Esophagus squamous epithelium (tissue), 5 donors: Measurements from ENCODE around the gene GSG1L. TPM values are rescaled to one million over a fixed set of nuclear protein-coding genes. Genes with fewer than 3 reads are reported as not detected.

Experiments
- DNase-seq: peaks from one replicate; lab custom pipeline; 2025; lab: John Stamatoyannopoulos, UW
- H3K27ac ChIP-seq, 4 donors: fragments of 200-600 bp; sonication (generic); one replicate each; pipeline ENCODE4 v1.5.1; 2016 to 2019; ENCODE audit warnings: mild to moderate bottlenecking in 1 of 4
- H3K27me3 ChIP-seq, 4 donors: fragments of 200-600 bp; sonication (generic); 1 replicate in 3 of 4; 2 replicates in 1 of 4; pipeline versions ENCODE4 v1.5.1 to v1.6.0; 2017 to 2021; ENCODE audit warnings: antibody characterized with exemption in 1 of 4
- H3K36me3 ChIP-seq, 3 donors: fragments of 200-600 bp; sonication (generic); one replicate each; pipeline ENCODE4 v1.5.1; 2016 to 2019
- H3K4me1 ChIP-seq, 3 donors: fragments of 200-600 bp; sonication (generic); one replicate each; pipeline ENCODE4 v1.5.1; 2017 to 2019
- H3K4me3 ChIP-seq, 4 donors: fragments of 200-600 bp; sonication (generic); 1 replicate in 3 of 4; 2 replicates in 1 of 4; pipeline ENCODE4 v1.5.1; 2016 to 2019; ENCODE audit warnings: mild to moderate bottlenecking in 2 of 4, moderate library complexity in 1 of 4
- H3K9me3 ChIP-seq, 3 donors: fragments of 200-600 bp; sonication (generic); one replicate each; pipeline ENCODE4 v1.5.1; 2016 to 2019
- CTCF ChIP-seq, 6 experiments: fragments of 450-650 bp in 4 of 6; fragments of 200-600 bp in 2 of 6; sonication (generic) in 2 of 6; IDR thresholded peaks; one replicate each; pipeline ENCODE4 v1.5.1; 2016 to 2019; ENCODE audit warnings: antibody characterized with exemption in 6 of 6, mild to moderate bottlenecking in 4 of 6, moderate library complexity in 4 of 6
- POLR2A ChIP-seq, 4 donors: fragments of 450-650 bp; IDR thresholded peaks; one replicate each; pipeline ENCODE4 v1.6.1; 2017; ENCODE audit warnings: antibody characterized with exemption in 4 of 4, mild to moderate bottlenecking in 4 of 4, moderate library complexity in 3 of 4
- WGBS, 2 donors: methylation state at CpG; one replicate each; pipeline ENCODE4 v1.1.5; 2018; 5-methylcytosine and 5-hydroxymethylcytosine counted together
- intact Hi-C: fragments of 100-400 bp; cut with DNase I; formaldehyde crosslinking; loops from one replicate; pipeline ENCODE4 v1.15.0; 2022
- total RNA-seq, 4 donors: library from RNA; depleted of rRNA; stranded (reverse); fragments of >200 nt; gene quantifications; one replicate each; pipeline ENCODE4 v1.1.0, GENCODE V29; 2016
- donor health status: DM: yes; HTN: yes; CAD: no.

GSG1L gene
- total RNA-seq, 4 donors from 2014 or later, result under 0.01 to 0.21 TPM; not detected in 2

GRCh38 chr16:28057949-28058348 is 5.6 kb downstream of the GSG1L start:
- H3K4me1 ChIP-seq, result peaks cover 0 to 8% (median 3%) of the 10 kb centered on the region in 3 donors
- H3K27ac ChIP-seq, result no peak overlapping the region
- no peak for DNase-seq
- H3K27me3 ChIP-seq, result peaks cover 4 to 82% (median 8%) of the 10 kb centered on the region in 4 donors
- H3K9me3 ChIP-seq, result no peaks in the 10 kb centered on the region
- intact Hi-C loops, result no loop called here
- TF ChIP-seq CTCF (IDR thresholded peaks at IDR 0.05), result no peak
- no peak for TF ChIP-seq POLR2A (IDR thresholded peaks at IDR 0.05)
- WGBS, 2 donors, result 71 to 72% methylated on average over 4 to 6 of the region's 8 CpGs
- no peaks in the 10 kb centered on the region for H3K36me3 ChIP-seq
- no peak overlapping the region for H3K4me3 ChIP-seq

GRCh38 chr16:28053461-28053860 is 10.1 kb downstream of the GSG1L start:
- Histone ChIP-seq H3K27me3 (peaks cover 0 to 56% (median 0%) of the 10 kb centered on the region in 4 donors), H3K4me1 (no peaks in the 10 kb centered on the region), H3K4me3 (no peak overlapping the region), H3K36me3 (no peaks in the 10 kb centered on the region), H3K9me3 (peaks cover 0 to 3% (median 0%) of the 10 kb centered on the region in 3 donors), H3K27ac (no peak overlapping the region)
- WGBS, 2 donors, result 27 to 30% methylated on average over 15 of the region's 15 CpGs
- intact Hi-C loops, result no loop called here
- DNase-seq, result no peak
- TF ChIP-seq CTCF (IDR thresholded peaks at IDR 0.05) (no peak), POLR2A (IDR thresholded peaks at IDR 0.05) (no peak)

- Histone ChIP-seq H3K9me3 (peaks cover 0 to 5% (median 0%) of the 10 kb centered on the region in 3 donors), H3K27ac (no peak overlapping the region), H3K4me3 (no peak overlapping the region), H3K36me3 (no peaks in the 10 kb centered on the region), H3K27me3 (peaks cover 0 to 49% (median 0%) of the 10 kb centered on the region in 4 donors), H3K4me1 (no peaks in the 10 kb centered on the region)
- no peak for DNase-seq
- 62 to 86% methylated on average over 4 of the region's 8 CpGs for WGBS, 2 donors
- TF ChIP-seq CTCF (IDR thresholded peaks at IDR 0.05) (no peak), POLR2A (IDR thresholded peaks at IDR 0.05) (no peak)
- intact Hi-C loops, result no loop called here
Measured at GRCh38 chr16:28052274-28053128, 11.0 kb downstream of the GSG1L start.

DNA sequence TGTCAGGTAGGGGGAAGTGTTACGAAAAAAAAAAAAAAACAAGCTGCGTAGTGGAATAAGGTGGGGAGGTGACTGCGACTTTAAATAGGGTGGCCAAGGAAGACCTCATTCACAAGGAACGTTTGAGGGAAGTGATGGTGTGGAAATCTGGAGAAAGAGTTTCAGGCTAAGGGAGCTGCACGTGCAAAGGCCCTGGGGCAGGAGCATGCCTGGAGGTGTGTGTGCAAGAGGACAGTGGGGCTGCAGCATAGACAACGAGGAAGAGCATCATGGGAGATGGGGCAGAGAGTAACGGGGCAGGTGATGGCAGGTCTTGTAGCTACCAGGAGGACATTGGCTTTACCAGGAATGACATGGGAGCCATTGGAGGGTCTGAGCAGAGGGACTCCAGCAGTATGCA is 12.0 kb downstream of the GSG1L start:
- no peak overlapping the region for H3K27ac ChIP-seq
- DNase-seq, result no peak
- H3K4me1 ChIP-seq, result no peaks in the 10 kb centered on the region
- intact Hi-C loops, result no loop called here
- 70 to 71% methylated on average over 7 of the region's 7 CpGs for WGBS, 2 donors
- H3K27me3 ChIP-seq, result peaks cover 0 to 40% (median 0%) of the 10 kb centered on the region in 4 donors
- H3K9me3 ChIP-seq, result peaks cover 0 to 5% (median 0%) of the 10 kb centered on the region in 3 donors
- no peak overlapping the region for H3K4me3 ChIP-seq
- no peaks in the 10 kb centered on the region for H3K36me3 ChIP-seq
- TF ChIP-seq CTCF (IDR thresholded peaks at IDR 0.05), result no peak
- TF ChIP-seq POLR2A (IDR thresholded peaks at IDR 0.05), result no peak

GRCh38 chr16:28042811-28043210 is 20.7 kb downstream of the GSG1L start:
- H3K36me3 ChIP-seq, result no peaks in the 10 kb centered on the region
- DNase-seq, result no peak
- H3K9me3 ChIP-seq, result no peaks in the 10 kb centered on the region
- intact Hi-C loops, result no loop called here
- WGBS, 2 donors, result 47 to 49% methylated on average over 8 of the region's 8 CpGs
- peaks cover 0 to 5% (median 0%) of the 10 kb centered on the region in 4 donors for H3K27me3 ChIP-seq
- no peaks in the 10 kb centered on the region for H3K4me1 ChIP-seq
- H3K27ac ChIP-seq, result peak overlapping the region in 1 of 4 donors; percentile 21
- no peak for TF ChIP-seq CTCF (IDR thresholded peaks at IDR 0.05)
- no peak overlapping the region for H3K4me3 ChIP-seq
